K562 (cell line): ENCODE measurements around the gene FAM20B. TPM values are rescaled to one million over a fixed set of nuclear protein-coding genes. Genes with fewer than 3 reads are reported as not detected.

Experiments used
- CC2D1A ChIP-seq: fragments of 450-650 bp; IDR thresholded peaks from 2 replicates; pipeline ENCODE4 v1.6.1; 2017; ENCODE audit warnings: mild to moderate bottlenecking
- FOXA1 ChIP-seq: fragments of 450-650 bp; IDR thresholded peaks from 2 replicates; pipeline ENCODE4 v1.6.1; 2016; ENCODE audit warnings: mild to moderate bottlenecking, borderline replicate concordance
- FOXK2 ChIP-seq, 2 experiments: fragments of 450-650 bp; IDR thresholded peaks in 1 of 2; conservative IDR thresholded peaks in 1 of 2; 2 replicates each; pipeline ENCODE4 v1.6.1; 2016; ENCODE audit warnings: low read depth in 2 of 2, mild to moderate bottlenecking in 1 of 2
- GATAD2A ChIP-seq: fragments of 450-650 bp; IDR thresholded peaks from 2 replicates; pipeline ENCODE4 v1.6.1; 2017
- HDAC3 ChIP-seq: fragments of 450-650 bp; IDR thresholded peaks from 2 replicates; pipeline ENCODE4 v1.6.1; 2018; ENCODE audit warnings: borderline replicate concordance, mild to moderate bottlenecking, moderate library complexity; ENCODE audit not compliant: partially characterized antibody
- L3MBTL2 ChIP-seq: fragments of 450-650 bp; IDR thresholded peaks from 2 replicates; pipeline ENCODE4 v1.6.1; 2016; ENCODE audit warnings: mild to moderate bottlenecking, moderate library complexity
- MYNN ChIP-seq, 2 experiments: sonication (generic); formaldehyde crosslinking in 1 of 2; IDR thresholded peaks; 2 replicates each; pipeline versions ENCODE4 v1.5.0 to v1.6.1; 2016 to 2020; ENCODE audit warnings: antibody characterized with exemption in 1 of 2, missing genetic modification reagents in 1 of 2
- NR2C1 ChIP-seq, 2 experiments: fragments of 450-650 bp; IDR thresholded peaks; 2 replicates each; pipeline ENCODE4 v1.6.1; 2017; ENCODE audit warnings: mild to moderate bottlenecking in 2 of 2, antibody characterized with exemption in 1 of 2, inconsistent platforms in 1 of 2, missing compliant biosample characterization in 1 of 2, missing genetic modification characterization in 1 of 2
- NR3C1 ChIP-seq: sonication (generic); formaldehyde crosslinking; IDR thresholded peaks from 2 replicates; pipeline ENCODE4 v1.8.1; 2022; ENCODE audit warnings: missing genetic modification reagents
- PCBP2 ChIP-seq: fragments of 200-400 bp; formaldehyde crosslinking; IDR thresholded peaks from 2 replicates; pipeline ENCODE4 v1.6.1; 2018; ENCODE audit warnings: low read length, low read depth, mild to moderate bottlenecking, moderate library complexity; ENCODE audit not compliant: poor library complexity, severe bottlenecking
- RBM15 ChIP-seq: fragments of 200-400 bp; formaldehyde crosslinking; IDR thresholded peaks from 2 replicates; pipeline ENCODE4 v1.6.1; 2018; ENCODE audit warnings: mild to moderate bottlenecking, low read length, moderate library complexity; ENCODE audit not compliant: insufficient read depth
- SLC30A9 ChIP-seq: fragments of 250-450 bp; sonication (Bioruptor Pico); IDR thresholded peaks from 2 replicates; pipeline ENCODE4 v1.8.0; 2022; ENCODE audit warnings: mild to moderate bottlenecking, moderate library complexity
- SMARCA4 ChIP-seq: fragments of 450-650 bp; IDR thresholded peaks from 2 replicates; pipeline ENCODE4 v1.6.1; 2016
- ZFP36 ChIP-seq: fragments of 150-350 bp; IDR thresholded peaks from 2 replicates; pipeline ENCODE4 v1.6.1; 2018; ENCODE audit warnings: low read length, low read depth; ENCODE audit not compliant: partially characterized antibody
- ZNF175 ChIP-seq: fragments of 200-800 bp; sonication (Bioruptor generic); IDR thresholded peaks from 2 replicates; pipeline ENCODE4 v1.6.1; 2016; ENCODE audit warnings: low read depth, mild to moderate bottlenecking, missing genetic modification characterization, missing compliant biosample characterization
- ZNF23 ChIP-seq: fragments of 250-450 bp; sonication (Bioruptor Pico); IDR thresholded peaks from 2 replicates; pipeline ENCODE4 v1.4.0; 2020; ENCODE audit warnings: mild to moderate bottlenecking
- ZNF277 ChIP-seq: fragments of 250-450 bp; sonication (Bioruptor Pico); IDR thresholded peaks from 2 replicates; pipeline ENCODE4 v1.8.0; 2022; ENCODE audit warnings: inconsistent platforms, mild to moderate bottlenecking, moderate library complexity, borderline replicate concordance
- ZNF311 ChIP-seq: fragments of 250-450 bp; sonication (Bioruptor Pico); IDR thresholded peaks from 2 replicates; pipeline ENCODE4 v1.4.0; 2020; ENCODE audit warnings: mild to moderate bottlenecking, moderate library complexity
- ZNF408 ChIP-seq: fragments of 250-450 bp; sonication (Bioruptor Pico); IDR thresholded peaks from 2 replicates; pipeline ENCODE4 v1.4.0; 2020; ENCODE audit warnings: low read depth, mild to moderate bottlenecking, moderate library complexity
- ZNF551 ChIP-seq: fragments of 250-450 bp; sonication (Bioruptor Pico); IDR thresholded peaks from 2 replicates; pipeline ENCODE4 v1.5.0; 2021; ENCODE audit warnings: mild to moderate bottlenecking, moderate library complexity
- polyA plus RNA-seq, 8 experiments: library from polyadenylated mRNA; depleted of rRNA in 4 of 8; stranded (reverse) in 5 of 8; unstranded in 3 of 8; fragments of >200 nt; fragmentation: Nextera tagmentation in 2 of 8; fragmentation: Illumina TruSeq in 1 of 8; extraction: Ambion mirVana in 2 of 8; extraction: Trizol in 1 of 8; gene quantifications; 2 replicates each; pipeline versions ENCODE4 v1.2.1 to v1.2.3, GENCODE V29; 2011 to 2014; ENCODE audit warnings: inconsistent platforms in 1 of 8, missing spikeins in 1 of 8
- total RNA-seq, 7 experiments: library from RNA; depleted of rRNA in 6 of 7; stranded (reverse); fragments of >200 nt in 6 of 7; fragmentation: Illumina TruSeq in 2 of 7; extraction: Trizol in 2 of 7; gene quantifications; 2 replicates each; pipeline versions ENCODE4 v1.2.1 to v1.2.3, GENCODE V29; 2011 to 2021; ENCODE audit warnings: low replicate concordance in 1 of 7
- TF ChIP-seq, protein P1 (sequence below), 3 experiments: fragments of 200-800 bp in 1 of 3; fragments of 250-450 bp in 1 of 3; fragments of 450-650 bp in 1 of 3; sonication (Bioruptor Pico) in 1 of 3; sonication (Bioruptor generic) in 1 of 3; formaldehyde crosslinking in 1 of 3; IDR thresholded peaks; 2 replicates each; pipeline versions ENCODE4 v1.6.1 to v1.8.0; 2016 to 2022; ENCODE audit warnings: mild to moderate bottlenecking in 2 of 3, missing genetic modification characterization in 2 of 3, missing compliant biosample characterization in 1 of 3, moderate library complexity in 1 of 3
- TF ChIP-seq, protein P2 (sequence below): sonication (generic); formaldehyde crosslinking; IDR thresholded peaks from 2 replicates; pipeline ENCODE4 v1.8.1; 2023; ENCODE audit warnings: mild to moderate bottlenecking, missing genetic modification reagents

The FAM20B gene
- total and polyA plus RNA-seq, 9 of the 15 experiments (the other 6 are each of a cell fraction or from before 2014, with no cell fraction given), result 7.2 to 67.5 (median 42.9) TPM

GRCh38 chr1:179025975-179026812 lies 500 bp downstream of the FAM20B start (continued):
- no peak; the same call in 1 of the 2 replicates for TF ChIP-seq ZNF175
- no peak for TF ChIP-seq HDAC3
- TF ChIP-seq ZNF311 (CRISPR knock-in tag), result 0 out of 2 replicates have a peak, but pooled peaks have one; percentile 63
- TF ChIP-seq ZNF551 (CRISPR knock-in tag), result no peak
- TF ChIP-seq L3MBTL2, result peak; percentile 98
- TF ChIP-seq PCBP2, result no peak
- no peak for TF ChIP-seq ZNF23
- no peak for TF ChIP-seq NR2C1 (IDR thresholded peaks at IDR 0.05)
- 0 out of 2 replicates have a peak, but pooled peaks have one; percentile 18 for TF ChIP-seq NR2C1 (tag; IDR thresholded peaks at IDR 0.05)
- TF ChIP-seq, protein P1, sequence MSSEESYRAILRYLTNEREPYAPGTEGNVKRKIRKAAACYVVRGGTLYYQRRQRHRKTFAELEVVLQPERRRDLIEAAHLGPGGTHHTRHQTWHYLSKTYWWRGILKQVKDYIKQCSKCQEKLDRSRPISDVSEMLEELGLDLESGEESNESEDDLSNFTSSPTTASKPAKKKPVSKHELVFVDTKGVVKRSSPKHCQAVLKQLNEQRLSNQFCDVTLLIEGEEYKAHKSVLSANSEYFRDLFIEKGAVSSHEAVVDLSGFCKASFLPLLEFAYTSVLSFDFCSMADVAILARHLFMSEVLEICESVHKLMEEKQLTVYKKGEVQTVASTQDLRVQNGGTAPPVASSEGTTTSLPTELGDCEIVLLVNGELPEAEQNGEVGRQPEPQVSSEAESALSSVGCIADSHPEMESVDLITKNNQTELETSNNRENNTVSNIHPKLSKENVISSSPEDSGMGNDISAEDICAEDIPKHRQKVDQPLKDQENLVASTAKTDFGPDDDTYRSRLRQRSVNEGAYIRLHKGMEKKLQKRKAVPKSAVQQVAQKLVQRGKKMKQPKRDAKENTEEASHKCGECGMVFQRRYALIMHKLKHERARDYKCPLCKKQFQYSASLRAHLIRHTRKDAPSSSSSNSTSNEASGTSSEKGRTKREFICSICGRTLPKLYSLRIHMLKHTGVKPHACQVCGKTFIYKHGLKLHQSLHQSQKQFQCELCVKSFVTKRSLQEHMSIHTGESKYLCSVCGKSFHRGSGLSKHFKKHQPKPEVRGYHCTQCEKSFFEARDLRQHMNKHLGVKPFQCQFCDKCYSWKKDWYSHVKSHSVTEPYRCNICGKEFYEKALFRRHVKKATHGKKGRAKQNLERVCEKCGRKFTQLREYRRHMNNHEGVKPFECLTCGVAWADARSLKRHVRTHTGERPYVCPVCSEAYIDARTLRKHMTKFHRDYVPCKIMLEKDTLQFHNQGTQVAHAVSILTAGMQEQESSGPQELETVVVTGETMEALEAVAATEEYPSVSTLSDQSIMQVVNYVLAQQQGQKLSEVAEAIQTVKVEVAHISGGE (CRISPR knock-in tag; IDR thresholded peaks at IDR 0.05), result peak in 1 of 3 experiments; percentile 28; a peak in 1 of 6 replicates
- no peak for TF ChIP-seq SMARCA4
- no peak for TF ChIP-seq MYNN (IDR thresholded peaks at IDR 0.05)
- no peak for TF ChIP-seq MYNN (CRISPR knock-in tag; IDR thresholded peaks at IDR 0.05)
- peak; percentile 62; the same call in 1 of the 2 replicates for TF ChIP-seq NR3C1 (CRISPR knock-in tag)
- no peak for TF ChIP-seq FOXK2 (conservative IDR thresholded peaks at IDR 0.05 in 1 of 2, IDR thresholded peaks at IDR 0.05 in 1 of 2; ENCODE audit: low read depth in 2 of 2)
- TF ChIP-seq RBM15, result no peak
- TF ChIP-seq FOXA1, result no peak
- no peak for TF ChIP-seq ZFP36
- no peak for TF ChIP-seq GATAD2A
- no peak for TF ChIP-seq ZNF408 (CRISPR knock-in tag)
- TF ChIP-seq ZNF277 (CRISPR knock-in tag), result no peak
- no peak for TF ChIP-seq SLC30A9 (CRISPR knock-in tag)
- TF ChIP-seq CC2D1A, result no peak
- TF ChIP-seq, protein P2, sequence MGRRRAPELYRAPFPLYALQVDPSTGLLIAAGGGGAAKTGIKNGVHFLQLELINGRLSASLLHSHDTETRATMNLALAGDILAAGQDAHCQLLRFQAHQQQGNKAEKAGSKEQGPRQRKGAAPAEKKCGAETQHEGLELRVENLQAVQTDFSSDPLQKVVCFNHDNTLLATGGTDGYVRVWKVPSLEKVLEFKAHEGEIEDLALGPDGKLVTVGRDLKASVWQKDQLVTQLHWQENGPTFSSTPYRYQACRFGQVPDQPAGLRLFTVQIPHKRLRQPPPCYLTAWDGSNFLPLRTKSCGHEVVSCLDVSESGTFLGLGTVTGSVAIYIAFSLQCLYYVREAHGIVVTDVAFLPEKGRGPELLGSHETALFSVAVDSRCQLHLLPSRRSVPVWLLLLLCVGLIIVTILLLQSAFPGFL (CRISPR knock-in tag), result no peak
